HG03378 (cell line): ENCODE measurements around the gene ADPRHL1.

ENCODE experiments used
- ATAC-seq: cut with Tn5 transposase; IDR thresholded peaks from one replicate; pipeline ENCODE4 v1.9.1; 2021; ENCODE audit warnings: mild to moderate bottlenecking, moderate library complexity; ENCODE audit not compliant: unreplicated experiment

The ADPRHL1 gene

DNA sequence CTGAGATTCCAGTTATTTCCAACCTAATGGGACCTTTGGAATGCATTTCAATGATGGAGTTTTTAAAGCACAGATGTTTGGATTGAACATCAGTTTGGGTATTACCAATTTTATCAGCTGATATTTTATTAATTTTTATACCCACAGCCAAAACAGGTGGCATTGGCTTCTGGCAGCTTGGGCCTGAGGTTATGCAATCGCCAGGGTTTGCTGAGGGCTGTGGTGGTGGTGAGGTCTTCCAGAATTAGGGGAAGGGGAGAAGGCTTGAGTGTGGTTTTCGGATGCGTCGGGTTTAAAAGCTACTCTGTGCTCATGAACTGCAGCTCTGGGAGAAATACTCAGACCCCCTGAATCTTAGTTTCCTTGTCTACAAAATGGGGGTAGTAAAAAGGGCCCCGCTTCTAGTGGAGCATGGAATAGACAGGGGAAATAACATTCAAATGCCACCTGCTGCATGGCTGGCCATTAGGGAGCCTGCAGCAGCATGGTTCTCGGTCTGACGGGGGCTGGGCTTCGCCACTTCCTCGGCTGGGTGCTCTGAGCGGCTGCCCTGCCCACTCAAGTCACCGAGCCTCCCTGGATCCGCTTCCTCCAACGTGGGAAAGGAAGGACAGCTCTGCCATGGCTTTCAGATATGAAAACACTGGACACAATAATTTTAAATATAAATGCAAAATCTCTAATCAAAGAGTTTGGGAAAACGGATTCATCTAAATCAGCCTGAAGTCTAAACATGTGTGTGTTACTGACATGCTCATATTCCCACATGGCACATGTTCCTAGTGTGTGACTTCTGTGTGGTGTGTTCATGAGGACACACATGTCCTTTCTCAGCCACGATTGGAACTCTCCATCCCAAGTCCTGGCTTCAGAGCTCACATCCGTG, 35.2 kb downstream of the ADPRHL1 start:
- no peak for ATAC-seq

DNA sequence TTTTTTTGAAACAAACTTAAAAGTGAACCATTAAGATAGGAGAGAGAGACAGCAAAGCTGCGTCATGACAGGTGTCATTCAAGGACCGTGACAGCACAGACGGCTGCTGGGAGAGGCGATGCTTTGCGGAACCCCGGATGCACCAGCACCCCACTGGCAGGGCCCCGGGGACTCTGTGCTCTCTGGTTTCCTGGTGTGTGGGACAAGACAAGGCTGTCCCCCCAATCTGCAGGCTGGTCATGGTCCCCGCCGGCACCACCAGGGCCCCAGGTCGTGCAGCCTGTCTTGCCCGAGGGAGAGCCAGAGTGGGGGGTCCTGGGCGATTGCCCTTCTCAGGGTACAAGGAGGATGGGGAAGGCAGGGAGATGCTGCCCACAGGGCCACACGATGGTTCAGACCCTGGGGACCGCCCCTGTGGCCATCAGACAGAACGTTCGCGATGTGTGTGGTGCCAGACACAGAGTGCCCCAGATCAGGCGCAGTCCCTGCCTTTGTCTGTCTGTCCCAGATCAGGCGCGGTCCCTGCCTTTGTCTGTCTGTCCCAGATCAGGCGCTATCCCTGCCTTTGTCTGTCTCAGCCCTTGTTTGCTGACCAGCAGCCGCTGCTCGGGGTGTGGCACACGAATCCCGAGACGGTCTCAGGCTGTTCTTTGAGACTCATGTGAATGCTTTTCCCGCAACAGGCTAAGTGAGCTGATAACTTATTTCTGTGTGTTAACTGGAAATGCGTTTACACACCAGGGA, 36.1 kb downstream of the ADPRHL1 start:
- ATAC-seq: no peak

DNA sequence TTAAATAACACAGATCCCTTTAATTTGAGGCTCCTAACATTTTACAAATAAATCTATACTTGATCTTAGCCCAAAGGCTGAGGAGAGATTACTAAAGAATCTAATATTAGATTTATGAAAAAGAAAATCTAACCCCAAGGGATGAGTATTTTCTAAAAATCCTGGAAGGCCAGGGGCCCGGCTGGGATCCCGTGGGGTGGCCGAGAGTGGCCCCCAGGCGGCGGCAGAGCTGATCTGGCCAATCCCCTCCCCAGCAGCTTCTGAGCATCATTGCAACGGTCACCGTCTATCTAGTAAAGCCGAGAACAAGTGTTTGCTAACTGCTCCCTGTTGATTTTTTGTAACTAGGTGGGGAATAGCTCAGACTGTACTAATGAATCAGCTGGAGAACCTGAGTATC, 37.5 kb downstream of the ADPRHL1 start:
- no peak for ATAC-seq

DNA sequence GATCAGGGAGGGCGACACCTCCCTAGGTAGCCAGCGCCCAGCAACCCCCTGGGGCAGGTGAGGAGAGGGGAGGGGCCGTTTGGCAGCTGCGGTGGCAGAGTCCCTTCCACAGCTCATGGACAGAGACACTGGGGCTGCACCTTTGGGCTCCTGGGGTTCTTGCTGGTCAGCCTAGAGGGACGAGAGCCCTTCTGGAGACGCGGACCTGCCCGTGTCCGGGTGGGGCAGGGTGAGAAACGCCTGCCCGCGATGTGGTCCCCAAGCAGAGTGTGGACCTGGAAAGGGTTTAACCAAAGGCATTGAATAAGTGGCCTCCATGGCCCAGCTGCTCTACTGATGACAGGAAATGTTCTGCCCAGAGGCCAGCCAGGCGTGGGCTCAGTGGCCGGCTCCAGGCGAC, 38.3 kb downstream of the ADPRHL1 start:
- no peak for ATAC-seq

DNA sequence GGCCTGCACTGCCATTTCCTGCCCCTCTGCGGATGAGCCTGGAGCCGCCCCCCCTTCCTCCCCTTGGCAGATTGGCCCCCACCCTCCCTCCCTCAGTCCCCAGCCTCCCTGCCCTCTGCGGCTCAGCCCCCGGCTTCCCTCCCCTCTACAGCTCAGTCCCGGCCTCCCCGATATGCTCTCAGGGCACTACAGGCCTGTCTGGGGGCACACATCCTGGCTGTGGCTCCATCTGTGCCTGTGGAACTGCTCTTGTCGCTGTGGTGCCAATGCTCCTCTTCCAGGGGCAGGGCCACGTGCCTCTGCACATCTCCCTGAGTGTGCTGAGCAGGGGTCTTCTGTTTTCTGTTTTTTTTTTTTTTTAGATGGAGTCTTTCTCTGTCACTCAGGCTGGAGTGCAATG, 39.0 kb downstream of the ADPRHL1 start:
- no peak for ATAC-seq

DNA sequence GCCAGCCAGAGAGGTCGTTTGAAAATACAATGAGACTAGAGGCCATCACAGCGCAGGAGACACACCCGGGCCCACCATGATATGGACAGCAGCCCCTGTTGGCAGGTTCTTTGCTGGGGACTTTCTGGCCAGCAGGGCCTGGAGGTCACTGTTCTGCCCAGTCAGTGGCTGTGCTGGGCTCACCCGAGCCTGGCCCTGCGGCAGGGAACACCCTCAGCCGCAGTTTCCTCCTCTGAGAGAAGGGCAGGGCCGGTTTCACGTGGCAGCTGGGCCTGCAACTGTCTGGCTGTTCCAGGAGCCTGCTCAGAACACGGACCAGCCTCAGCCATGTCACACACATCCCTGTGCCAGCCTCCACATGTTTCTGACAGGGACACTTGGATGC, 39.4 kb downstream of the ADPRHL1 start:
- no peak for ATAC-seq

DNA sequence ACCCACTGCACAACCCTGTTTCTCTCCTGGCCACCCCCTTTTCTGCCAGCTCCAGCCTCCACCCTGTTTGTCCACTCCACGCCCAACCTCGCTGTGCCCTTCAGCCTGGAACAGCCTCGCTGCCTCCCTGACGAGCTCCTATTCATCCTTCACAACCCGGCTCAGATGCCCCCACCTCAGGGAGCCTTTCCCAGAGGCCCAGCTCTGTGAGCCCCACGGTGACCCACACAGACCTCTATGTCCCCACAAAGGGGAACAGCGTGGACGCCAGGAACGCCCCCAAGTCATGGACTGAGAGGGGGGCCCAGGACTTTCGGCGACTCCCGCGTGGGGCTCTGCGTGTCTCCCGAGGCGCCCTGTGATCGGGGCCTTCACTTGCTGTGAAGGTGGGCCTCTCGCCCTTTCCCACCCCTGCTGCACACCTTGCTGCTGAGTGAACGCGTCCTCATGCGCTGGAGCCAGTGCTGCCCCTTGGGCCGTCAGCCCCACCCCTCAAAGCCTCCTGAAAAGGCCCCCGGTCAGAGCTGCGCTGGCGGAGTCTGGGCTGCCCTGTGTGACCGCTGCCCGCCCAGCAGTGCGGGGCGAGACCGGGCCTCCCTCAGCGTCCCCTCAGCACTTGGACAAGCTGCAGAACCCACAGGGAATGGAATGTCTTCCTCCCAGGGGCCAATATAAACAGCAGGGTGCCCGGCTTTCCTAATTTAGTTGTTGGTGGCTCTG, 40.0 kb downstream of the ADPRHL1 start:
- no peak for ATAC-seq

DNA sequence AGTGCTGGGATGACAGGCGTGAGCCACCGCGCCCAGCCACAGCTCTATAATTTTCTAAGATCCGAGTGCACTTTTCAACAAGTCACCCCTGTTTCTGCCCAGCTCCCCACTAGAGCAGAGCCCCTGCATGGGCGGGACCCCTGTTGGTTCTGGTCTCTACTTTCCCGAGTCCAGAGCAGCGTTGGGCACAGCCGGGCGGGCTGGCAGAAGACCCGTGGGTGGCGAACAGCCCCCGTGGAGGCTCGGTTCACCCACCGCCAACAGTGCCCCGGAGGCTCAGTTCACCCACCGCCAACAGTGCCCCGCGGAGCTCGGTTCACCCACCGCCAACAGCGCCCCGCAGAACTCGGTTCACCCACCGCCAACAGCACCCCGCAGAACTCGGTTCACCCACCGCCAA, 40.8 kb downstream of the ADPRHL1 start:
- no peak for ATAC-seq

DNA sequence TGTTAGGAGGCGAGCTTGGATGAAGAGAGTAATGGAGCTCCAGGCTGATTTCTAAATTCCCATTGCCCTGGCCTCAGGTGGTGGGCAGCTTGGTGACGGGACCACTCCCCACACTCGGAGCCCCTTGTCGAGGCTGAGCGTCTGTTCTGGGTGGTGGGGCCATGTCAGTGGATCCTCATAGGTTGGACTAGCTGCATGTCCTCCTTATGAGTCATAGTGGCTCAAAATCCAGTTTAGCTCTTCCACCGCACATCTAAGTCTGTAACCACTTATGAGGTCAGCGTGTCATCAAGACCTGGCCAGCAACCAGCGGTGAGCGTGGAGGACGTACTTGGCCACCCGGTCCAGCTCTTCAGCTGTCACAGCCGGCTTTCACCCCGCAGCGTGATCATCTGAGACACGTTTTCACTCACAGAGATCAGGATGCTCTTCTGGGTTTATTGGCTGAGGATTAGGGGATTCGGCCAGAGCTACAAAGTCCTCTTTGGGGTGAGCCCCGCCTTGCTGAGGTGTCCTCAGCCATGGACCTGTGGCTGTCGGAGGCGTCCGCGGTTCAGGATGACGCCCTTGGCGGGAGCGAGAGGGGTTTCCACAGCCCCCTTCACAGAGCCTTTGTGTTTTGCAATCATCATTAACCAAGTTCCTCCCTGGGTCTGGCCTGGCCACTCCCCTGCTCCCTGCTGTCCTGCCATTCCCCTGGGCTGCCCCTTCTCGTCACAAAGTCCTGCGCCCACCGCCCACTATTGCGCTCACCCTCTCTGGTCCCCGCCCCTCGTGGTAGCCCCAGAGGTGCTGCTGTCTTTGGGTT, 41.9 kb downstream of the ADPRHL1 start:
- ATAC-seq: no peak

DNA sequence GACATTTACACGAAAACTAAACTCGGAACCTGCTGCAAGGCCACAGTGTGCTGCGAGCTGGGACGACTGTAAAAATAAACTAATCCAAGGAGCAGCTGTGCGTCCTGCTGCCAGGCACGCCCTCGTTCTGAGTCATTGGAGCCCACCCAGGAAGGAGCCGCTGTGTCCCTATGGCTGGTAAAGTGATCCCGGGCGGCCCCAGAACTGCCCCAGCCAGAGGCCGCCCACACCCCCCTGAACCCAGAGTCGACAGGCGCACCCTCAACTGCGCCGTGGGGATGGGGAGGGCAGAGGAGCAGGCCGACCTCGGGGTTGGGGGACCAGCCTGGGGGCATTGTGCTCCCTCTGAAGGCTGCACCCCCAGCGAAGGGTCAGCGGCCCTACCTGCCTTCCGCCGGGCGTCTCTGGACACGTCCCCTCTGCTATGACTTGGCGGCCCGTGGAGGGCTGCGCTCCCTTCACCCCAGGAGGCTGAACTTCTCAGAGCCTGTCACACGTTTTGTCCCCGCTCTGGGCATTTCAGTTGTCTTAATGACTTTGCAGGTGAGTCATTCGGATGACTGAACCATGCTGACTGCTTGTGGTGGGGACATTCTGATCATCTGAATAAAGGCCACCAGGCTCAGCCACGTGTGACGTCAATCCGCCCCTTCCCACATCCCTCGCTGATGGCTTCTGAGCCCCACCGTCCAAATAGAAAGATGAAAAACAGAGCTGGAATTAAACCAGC, 42.7 kb downstream of the ADPRHL1 start:
- no peak for ATAC-seq

DNA sequence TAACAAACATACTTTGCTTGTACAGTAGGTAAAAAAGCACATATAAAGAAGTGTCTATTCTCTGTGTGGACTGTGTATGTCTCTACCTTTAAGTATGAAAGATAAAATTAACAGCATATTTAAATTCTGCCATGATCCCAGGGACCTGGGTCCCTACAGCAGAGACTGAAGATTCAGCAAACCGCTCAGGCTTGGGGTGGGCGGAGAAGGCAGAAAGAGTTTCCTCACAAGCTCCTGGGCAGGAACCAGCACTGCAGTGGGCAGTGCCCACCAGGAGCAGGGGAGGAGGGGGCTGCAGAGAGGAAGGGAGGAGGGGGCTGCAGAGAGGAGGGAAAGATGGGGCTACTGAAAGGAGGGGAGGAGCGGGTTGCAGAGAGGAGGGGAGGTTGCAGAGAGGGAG, 44.7 kb downstream of the ADPRHL1 start:
- no peak for ATAC-seq

DNA sequence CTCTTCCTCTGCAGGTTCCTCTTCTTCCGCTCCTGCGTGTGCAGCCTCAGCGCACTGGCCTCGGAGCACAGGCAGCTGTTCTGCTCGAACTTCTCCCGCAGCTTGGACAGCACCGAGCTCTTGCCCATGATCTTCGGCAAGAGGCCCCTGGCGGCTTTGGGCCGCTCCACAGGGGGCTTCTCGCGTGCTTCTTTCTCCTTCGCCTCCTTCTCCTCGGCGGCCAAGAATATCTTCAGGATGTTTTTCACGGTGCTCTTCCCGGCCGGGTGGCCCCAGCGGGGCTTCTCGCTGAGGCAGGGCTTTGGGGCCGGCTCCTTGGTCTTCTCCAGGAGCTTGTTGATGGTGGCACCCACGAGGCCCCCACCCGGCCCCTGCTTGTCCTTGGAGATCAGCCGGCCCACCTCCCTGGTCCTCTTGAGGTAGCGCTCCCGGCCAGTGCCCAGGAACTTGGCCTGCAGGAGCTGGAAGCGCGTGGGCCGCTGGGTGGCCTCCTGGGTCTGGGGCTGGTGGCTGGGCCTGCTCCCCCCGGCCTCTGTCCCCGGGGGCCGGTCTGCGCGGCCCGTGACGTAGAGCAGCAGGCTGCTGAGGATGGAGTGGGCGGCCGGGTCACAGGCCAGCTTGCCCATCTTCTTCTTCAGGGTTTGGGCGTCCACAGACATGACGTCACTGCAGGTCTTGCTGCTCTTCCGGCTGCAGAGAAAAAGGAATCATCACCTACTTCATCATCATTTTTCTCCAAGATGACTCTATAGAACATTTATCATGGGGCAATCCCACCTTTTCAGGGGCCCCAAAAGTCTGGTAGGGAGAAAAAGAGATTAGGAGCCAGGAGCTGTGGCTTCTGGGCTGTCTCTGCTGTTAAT, 45.5 kb downstream of the ADPRHL1 start:
- no peak for ATAC-seq

DNA sequence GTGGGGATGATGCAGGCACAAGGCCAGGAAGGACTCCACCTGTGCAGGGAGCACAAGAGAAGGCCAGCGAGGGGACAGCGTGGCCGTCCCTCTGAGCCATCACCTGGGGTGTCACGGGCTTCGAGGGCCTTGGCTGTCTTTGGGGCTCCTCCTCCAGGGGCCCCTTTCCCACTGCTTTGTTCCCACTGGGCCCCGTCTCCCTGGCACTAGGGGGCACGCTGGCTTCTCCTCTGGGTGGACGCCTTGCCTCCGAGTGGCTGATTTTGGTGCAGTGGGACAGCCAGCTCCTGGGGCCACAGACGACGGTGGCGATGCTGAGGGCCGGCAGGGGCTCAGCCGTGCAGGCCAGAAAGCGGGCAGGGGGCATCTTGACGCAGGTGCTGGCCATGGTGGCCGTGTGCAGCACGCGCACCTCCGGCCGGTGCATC, 46.2 kb downstream of the ADPRHL1 start:
- no peak for ATAC-seq

DNA sequence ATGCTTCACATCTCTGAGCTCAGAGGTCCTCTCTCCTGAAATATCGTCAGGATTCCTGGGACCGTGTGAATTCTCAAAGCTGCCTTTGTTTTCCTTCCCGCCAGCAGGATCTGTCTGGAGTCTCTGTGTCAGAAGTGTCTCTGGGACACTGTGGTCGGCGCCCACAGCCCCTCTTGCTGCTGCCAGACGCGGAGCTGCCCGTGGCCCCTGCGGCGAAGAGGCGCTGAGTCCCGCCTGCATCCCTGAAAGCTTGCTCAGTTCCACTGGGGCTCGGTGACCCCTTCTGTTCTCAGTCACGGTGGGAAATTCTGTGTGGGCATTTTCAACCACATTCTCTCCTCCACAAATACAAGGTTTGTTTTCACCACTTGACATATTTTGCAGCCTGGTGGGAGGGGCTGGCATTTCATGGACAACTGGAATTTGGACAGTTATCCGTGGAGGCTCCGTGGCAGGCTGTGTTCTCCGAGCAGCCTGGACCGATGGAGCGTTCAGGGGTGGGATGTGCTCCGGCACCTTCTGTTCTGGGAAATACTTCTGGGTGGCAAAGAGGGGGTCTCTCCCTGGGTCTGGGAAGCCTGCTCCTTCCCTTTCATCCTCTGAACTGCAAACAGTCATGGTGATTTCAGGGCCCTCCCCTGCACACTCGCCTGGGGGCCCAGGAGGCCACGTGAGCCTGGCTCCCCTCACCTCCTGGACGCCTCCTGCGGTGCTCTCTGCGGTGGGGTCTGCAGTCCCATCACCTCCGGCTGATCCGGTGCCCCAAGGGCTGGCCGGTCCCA, 46.8 kb downstream of the ADPRHL1 start:
- no peak for ATAC-seq

DNA sequence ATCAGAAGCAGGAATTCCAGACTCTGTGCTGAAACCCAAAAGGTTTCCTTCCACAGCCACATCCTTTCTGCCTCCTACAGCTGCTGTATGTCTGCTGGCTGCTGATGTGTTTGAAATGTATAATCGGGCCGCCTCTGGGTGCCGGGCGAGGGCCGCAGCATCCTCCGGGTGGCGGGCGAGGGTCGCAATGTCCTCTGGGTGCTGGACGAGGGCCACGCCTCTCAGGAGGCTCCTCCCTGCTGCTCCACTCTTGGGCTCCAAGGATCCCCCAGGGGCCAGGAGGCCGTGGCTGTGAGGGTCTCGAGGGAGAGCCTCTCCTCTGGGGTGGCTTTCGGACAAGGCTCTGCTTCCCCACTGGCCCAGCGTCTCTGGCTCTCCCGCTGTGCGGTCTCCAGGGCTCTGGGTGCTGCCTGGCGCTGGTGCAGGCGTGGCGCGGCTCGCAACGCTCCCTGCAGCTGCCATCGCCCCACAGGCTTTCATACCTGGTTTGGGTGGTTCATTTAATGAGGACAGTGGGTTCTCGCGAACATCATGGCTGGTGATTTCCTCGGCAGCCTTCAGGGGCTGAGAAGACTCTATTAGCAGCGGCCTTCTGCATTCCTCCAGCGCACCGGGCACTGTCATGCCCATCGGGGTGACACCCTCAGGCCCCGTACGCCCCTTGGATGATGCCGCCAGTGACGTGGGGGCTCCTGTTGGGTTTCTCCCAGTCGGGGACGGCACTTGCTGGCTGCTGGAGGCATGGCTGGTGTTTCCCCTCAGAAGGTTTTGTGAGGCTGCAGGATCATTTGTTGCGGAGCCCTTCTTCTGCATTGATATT, 47.6 kb downstream of the ADPRHL1 start:
- ATAC-seq: no peak

DNA sequence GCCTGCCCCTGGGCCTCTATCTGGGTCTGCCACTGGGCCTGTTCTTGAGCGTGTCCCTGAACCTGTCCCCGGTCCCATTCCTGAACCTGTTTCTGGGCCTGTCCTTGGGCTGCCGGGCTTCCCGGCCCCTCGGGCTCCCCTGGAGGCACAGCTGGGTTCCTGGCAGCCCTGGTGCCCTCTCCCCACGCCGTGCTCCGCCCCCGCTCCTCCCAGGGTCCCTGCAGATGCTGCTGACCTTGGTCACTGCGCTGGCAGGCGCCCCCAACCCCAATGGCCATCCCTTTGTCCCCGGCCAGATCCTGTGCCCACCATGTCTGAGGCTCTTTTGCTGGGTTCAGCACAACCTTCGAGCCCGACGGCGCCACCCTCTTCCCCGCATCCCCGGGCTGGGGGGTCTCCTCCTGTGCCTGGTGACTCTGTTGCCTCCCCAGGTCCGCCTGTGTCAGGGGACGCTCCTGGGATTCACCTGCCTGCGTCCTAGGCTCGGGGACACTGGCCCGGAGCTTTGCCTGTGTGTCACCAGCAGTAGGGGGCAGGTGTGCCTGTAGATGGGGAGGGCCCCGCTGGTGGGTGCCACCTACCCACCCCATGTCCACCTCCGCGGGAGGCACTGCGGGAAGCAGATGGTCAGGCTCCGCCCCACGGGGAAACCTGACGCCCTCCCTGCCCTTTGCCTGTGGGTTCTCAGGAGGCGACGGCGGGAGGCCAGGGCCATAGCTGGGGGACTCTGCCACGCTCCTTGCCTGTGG, 48.4 kb downstream of the ADPRHL1 start:
- ATAC-seq: no peak

DNA sequence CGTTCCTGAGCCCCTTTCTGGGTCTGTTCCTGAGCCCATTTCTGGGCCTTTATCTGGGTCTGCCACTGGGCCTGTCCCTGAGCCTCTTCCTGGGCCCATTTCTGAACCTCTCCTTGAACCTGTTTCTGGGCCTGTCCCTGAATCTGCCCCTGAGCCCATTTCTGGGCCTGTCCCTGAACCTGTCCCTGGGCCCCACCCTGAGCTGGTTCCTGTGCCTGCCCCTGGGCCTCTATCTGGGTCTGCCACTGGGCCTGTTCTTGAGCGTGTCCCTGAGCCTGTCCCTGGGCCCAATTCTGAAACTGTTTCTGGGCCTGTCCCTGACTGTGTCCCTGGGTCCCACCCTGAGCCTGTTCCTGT, 48.9 kb downstream of the ADPRHL1 start:
- no peak for ATAC-seq
